Fibroblast of the conjunctiva (primary cell): ENCODE results near the gene PEX26.
A peak's percentile ranks its signal among the peaks of the same experiment; 100 is the strongest.
"Not testable (repeated sequence)": the region's sequence is repeated elsewhere in the genome, so short reads cannot be mapped to it uniquely, and the experiment has no call there.

Experiments
- DNase-seq: peaks from one replicate; pipeline ENCODE4 v3.0.0-alpha.2; 2010; ENCODE audit warnings: low read depth

The PEX26 gene

DNA sequence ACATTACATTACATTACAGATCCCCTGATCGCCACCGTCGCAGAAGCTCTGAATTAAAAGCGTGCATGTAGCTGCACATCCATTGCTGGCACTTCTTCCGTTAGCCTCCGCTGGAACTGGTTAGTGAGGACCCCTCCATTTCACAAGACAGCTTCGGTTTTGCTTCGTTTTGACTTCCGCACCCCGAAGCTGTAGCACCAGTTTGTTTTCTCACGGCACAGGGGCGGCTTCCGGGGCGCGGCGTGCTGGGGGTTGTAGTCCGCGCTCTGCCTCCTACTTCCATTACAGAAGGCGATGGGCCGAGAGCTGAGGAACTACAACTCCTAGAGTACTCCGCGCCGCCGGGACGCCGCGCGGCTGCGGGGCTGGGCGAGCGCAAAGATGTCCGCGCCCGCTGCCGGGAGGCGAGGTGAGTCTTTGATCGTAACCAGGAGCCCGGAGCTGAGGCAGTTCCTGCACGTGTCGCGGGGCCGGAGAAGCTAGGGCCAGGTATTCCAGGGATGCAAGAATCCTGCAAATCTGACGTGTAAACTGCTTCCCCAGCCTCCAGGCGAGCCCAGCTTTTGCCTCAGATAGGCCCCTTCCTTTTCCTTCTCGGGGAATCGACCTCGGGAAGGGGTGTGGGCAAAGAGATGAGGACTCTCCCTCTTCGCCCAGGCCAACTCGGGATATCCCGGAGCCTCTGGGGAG is at the start of gene PEX26:
PEX26 (plus strand) TSS at position 352 of the 690 bp plus-strand sequence. CDS start 387 bp downstream, outside the sequence.
- DNase-seq: peak; percentile 89

DNA sequence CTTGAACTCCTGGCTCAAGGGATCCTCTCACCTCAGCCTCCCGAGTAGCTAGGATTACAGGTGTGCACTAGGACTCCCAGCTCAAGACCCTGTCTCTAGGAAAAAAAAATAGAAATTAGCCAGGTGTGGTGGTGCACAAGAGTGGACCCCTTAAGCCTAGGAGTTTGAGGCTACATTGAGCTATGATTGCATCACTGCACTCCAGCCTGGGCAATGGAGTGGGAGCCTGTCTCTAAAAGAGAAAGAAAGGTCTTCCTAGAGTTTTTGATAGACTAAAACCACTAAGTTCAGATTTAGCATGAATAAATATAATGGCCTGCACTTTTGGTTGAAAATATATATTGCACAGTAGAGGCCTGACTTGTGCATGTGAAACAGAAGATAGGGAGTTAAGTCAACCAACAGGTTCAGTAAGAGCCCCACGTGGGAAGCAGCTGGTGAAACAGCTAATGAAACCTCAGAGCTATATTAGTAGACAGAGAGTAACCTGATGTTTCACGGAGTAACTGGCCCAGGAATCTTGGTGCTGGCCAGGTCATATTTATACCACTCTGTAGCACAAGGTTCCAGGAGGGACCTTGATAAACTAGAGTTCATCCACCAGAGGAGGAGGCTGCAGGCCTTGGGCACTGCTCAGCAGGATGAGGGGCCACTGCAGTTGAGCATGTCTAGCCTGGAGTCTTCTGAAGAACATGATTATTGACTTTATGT is 48.8 kb upstream of the PEX26 start:
- DNase-seq: no peak

DNA sequence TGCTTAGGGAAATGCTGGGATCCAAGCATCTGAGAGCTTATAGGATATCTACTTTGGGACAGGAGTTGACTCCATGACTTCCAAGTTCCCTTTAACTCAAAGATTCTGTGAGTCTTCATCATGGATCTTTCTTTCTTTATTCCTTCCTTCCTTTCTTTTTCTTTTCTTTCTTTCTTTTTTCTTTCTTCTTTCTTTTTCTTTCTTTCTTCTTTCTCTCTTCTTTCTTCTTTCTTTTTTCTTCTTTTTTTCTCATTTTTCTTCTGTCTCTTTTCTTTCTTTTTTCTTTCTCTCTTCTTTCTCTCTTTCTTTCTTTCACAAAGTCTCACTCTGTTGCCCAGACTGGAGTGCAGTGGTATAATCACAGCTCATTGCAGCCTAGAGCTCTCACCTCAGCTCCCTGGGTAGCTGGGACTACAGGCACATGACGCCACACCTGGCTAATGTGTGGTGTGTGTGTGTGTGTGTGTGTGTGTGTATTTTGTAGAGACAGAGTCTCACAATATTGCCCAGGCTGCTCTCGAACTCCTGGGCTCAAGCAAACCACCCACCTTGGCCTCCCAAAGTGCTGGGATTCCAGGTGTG is 48.0 kb upstream of the PEX26 start:
- DNase-seq: no peak

DNA sequence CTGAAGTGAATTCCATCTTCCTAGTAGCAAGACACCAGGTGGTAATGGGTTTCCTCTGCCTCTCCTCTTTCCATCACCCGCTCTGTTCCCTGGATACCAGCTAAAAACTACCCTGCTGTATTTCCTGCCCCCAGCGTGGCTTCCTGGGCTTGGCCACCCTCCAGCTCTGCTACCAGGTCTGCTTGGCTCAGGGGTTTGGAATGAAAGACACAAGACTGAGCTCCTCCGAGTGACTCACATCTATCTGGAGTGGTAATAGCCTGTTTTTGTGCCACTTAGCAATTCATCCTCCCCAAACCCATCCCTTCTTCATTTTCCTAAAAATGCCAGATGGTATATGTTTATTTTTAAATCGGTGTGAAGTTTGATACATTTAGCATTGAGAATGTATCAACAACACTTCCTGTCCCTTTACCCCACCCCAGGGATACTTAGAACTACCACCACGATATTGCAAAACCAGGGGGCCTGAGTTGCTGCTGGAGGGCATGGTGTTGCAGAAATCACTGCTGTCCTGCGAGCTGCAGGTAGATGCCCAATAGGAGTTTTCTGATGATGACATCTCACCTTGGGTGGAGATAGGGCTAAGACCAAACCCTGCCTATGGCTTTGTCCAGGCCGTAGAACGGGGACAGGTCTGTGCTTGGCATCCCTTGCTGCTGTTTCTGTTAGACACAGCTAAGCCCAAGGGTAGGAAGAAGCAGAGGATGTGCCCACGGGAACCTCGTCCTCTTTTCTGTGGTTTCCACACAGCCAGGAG is 45.9 kb upstream of the PEX26 start:
- DNase-seq: peak; percentile 82

GRCh38 chr22:18032455-18033101 is 45.2 kb upstream of the PEX26 start:
- no peak for DNase-seq

- no peak for DNase-seq
Observed at GRCh38 chr22:18033204-18033998, 44.4 kb upstream of the PEX26 start.

DNA sequence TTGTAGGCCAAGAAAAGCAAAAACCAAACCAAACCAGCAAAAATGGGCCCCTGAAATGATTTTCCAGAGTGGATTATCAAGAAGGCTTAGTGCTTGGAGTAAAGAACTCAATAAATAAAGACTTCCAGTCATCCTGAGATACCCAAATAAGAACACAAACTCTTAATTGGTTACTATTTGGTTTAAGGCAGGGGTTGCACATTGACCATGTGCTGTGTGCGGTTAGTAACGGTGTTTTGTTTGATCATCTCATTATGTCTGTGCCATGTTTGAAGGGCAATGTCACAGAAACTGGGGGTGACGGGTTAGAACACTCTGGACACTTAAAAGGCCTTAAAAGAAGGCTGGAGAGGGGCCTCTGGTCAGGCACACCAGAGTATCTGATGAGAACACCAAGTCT is 43.7 kb upstream of the PEX26 start:
- DNase-seq: no peak

DNA sequence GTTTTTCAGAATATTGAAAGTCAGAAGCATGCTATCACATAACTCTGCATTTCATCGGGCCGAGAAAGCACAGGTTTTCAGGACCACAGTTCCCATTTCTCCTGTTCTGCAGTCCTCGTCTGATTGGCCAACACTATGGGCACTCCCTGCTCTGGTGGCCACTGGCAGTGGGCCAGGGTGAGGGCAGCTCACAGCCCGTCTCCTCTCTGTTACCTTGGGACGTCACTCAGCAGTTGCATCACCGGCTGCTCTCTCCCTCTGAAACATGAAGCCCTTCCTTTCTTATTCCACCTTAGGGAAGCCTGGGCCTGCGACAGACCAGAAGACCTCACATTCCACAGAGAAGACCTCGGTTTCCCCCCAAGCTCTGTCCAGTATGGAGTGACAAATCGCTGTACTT is 42.0 kb upstream of the PEX26 start:
- no peak for DNase-seq

DNA sequence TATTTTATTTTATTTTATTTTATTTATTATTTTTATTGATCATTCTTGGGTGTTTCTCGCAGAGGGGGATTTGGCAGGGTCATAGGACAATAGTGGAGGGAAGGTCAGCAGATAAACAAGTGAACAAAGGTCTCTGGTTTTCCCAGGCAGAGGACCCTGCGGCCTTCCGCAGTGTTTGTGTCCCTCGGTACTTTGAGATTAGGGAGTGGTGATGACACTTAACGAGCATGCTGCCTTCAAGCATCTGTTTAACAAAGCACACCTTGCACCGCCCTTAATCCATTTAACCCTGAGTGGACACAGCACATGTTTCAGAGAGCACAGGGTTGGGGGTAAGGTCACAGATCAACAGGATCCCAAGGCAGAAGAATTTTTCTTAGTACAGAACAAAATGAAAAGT is 36.9 kb upstream of the PEX26 start:
- not testable (repeated sequence) for DNase-seq

DNA sequence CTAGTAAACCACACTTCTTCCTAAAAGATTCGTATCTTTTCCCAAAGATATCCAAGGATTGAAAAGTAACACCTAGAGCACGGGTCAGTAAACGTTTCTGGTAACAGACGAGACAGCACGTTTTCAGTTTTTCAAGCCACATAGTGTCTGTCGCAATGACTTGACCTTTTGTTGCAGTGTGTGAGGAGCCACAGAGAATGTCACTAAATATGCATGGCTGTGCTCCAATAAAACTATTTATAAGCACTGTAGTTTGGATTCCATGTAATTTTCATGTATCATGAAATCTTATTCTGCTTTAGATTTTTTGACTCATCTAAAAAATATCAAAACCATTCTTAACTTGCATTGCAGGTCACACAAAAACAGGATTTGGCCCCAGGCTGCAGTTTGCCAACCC is 35.1 kb upstream of the PEX26 start:
- DNase-seq: no peak

GRCh38 chr22:18044548-18045271 is 33.1 kb upstream of the PEX26 start:
- DNase-seq: no peak

GRCh38 chr22:18045794-18046193 is 32.0 kb upstream of the PEX26 start:
- DNase-seq: no peak

GRCh38 chr22:18048041-18048440 is 29.7 kb upstream of the PEX26 start:
- no peak for DNase-seq

- no peak for DNase-seq
Observed at GRCh38 chr22:18048441-18048898, 29.3 kb upstream of the PEX26 start.

DNA sequence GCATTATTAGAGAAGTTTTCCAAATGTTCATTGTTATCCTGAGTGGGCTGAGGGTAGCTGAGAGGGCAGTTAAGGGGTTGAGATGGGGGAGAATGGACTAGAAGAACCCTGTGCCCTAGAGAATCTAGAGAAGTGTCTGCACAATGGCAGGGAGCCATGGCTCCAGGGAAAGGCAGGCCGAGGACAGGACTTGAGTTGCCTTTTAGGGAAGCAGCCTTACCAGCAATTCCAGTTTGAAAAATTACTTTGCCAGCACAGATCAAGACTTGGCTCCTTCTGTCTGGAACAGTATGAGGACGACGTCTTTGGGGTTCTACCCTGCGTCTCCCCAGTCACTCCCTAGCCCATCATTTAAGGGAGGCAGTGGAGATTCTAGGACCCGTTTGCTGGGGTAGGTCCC is 27.7 kb upstream of the PEX26 start:
- DNase-seq: no peak

- not testable (repeated sequence) for DNase-seq
Observed at GRCh38 chr22:18051113-18051512, 26.7 kb upstream of the PEX26 start.

GRCh38 chr22:18053216-18053946 is 24.4 kb upstream of the PEX26 start:
- not testable (repeated sequence) for DNase-seq

DNA sequence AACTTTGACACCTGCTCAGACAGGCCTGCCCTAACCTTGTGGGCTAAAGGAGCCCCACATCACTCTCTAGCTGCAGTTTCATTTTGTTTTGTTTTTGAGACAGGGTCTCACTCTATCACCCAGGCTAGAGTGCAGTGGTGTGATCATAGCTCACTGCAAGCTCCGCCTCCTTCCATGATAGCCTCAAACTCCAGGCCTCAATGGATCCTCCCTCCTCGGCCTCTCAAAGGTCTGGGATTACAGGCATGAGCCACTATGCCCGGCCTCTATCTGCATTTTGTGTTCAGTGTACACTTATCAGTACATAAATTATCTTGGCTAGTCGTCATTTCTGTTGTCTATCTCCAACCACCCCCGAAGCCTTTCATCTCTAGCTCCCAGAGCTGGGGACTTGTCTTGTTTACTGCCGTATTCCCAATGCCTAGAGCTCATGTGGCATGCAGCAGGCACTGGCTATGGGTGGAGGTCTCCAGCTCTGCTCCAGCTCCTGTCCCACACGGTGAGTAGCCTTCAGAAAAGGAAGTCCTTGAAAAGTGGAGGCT is 22.1 kb upstream of the PEX26 start:
- DNase-seq: no peak

- peak; percentile 46 for DNase-seq
Observed at GRCh38 chr22:18056161-18056666, 21.6 kb upstream of the PEX26 start.
